IMR-90 (cell line): ENCODE measurements around the gene OTOGL.

Experiments
- CEBPB ChIP-seq: IDR thresholded peaks from 2 replicates; pipeline ENCODE4 v1.6.1; 2012; ENCODE audit warnings: low read depth, low read length, improper control_type of control experiment
- CTCF ChIP-seq: conservative IDR thresholded peaks from 2 replicates; pipeline ENCODE4 v1.5.1; 2012; ENCODE audit warnings: mild to moderate bottlenecking, low read depth, low read length, improper control_type of control experiment
- ELK1 ChIP-seq: fragments of 150-350 bp; IDR thresholded peaks from 2 replicates; pipeline ENCODE4 v1.6.1; 2016; ENCODE audit warnings: low read depth, mild to moderate bottlenecking, low read length, moderate library complexity, borderline replicate concordance
- FOS ChIP-seq: fragments of 150-350 bp; IDR thresholded peaks from 2 replicates; pipeline ENCODE4 v1.6.1; 2016; ENCODE audit warnings: low read depth, low read length
- MAFK ChIP-seq: IDR thresholded peaks from 2 replicates; pipeline ENCODE4 v1.6.1; 2012; ENCODE audit warnings: low read depth, low read length, improper control_type of control experiment
- MAZ ChIP-seq: IDR thresholded peaks from 2 replicates; pipeline ENCODE4 v1.6.1; 2012; ENCODE audit warnings: low read depth, mild to moderate bottlenecking, low read length, improper control_type of control experiment, moderate library complexity, borderline replicate concordance
- MXI1 ChIP-seq: IDR thresholded peaks from 2 replicates; pipeline ENCODE4 v1.6.1; 2012; ENCODE audit warnings: low read depth, mild to moderate bottlenecking, low read length, moderate library complexity, borderline replicate concordance
- POLR2A ChIP-seq: IDR thresholded peaks from 2 replicates; pipeline ENCODE4 v1.6.1; 2012; ENCODE audit warnings: mild to moderate bottlenecking, low read depth, low read length
- RAD21 ChIP-seq: IDR thresholded peaks from 2 replicates; pipeline ENCODE4 v1.6.1; 2012; ENCODE audit warnings: low read length, improper control_type of control experiment
- RFX5 ChIP-seq: IDR thresholded peaks from 2 replicates; pipeline ENCODE4 v1.8.0; 2012; ENCODE audit warnings: low read depth, mild to moderate bottlenecking, low read length, moderate library complexity
- SMC3 ChIP-seq: fragments of 150-350 bp; IDR thresholded peaks from 2 replicates; pipeline ENCODE4 v1.6.1; 2016; ENCODE audit warnings: low read depth, mild to moderate bottlenecking, antibody characterized with exemption, low read length, moderate library complexity
- USF2 ChIP-seq: fragments of 150-350 bp; IDR thresholded peaks from 2 replicates; pipeline ENCODE4 v1.6.1; 2017; ENCODE audit warnings: mild to moderate bottlenecking, antibody characterized with exemption, low read length, low read depth

GRCh38 chr12:80166751-80167150, 67.4 kb downstream of the OTOGL start:
- TF ChIP-seq POLR2A (no peak), MXI1 (no peak), ELK1 (no peak), MAFK (peak; percentile 45; the same call in 1 of the 2 replicates), CTCF (no peak), CEBPB (no peak), MAZ (no peak), RAD21 (no peak), USF2 (no peak), SMC3 (no peak), RFX5 (no peak), FOS (no peak)
